HCT116 (cell line): ENCODE data around the gene CARS1. TPM values are rescaled to one million over a fixed set of nuclear protein-coding genes. Genes with fewer than 3 reads are reported as not detected.

Source experiments
- ATAC-seq: fragments of 200-7000 bp; cut with Tn5 transposase; 2 replicates; pipeline ENCODE4 v1.9.1; 2020; ENCODE audit warnings: mild to moderate bottlenecking, moderate library complexity
- BruUV-seq: library from RNA; stranded (reverse); fragments of 400-500 nt; replicated peaks from 2 replicates; lab custom pipeline; 2021; lab: Mats Ljungman, UMichigan
- CTCF ChIA-PET: fragments of 300-600 bp; sonication (Branson Sonifier 250); formaldehyde crosslinking; loops from one replicate; lab custom pipeline; 2021; ENCODE audit warnings: antibody characterized with exemption; lab: Charles Lee
- POLR2A ChIA-PET: fragments of 300-600, 350-600 bp; sonication (Branson Sonifier 250); formaldehyde crosslinking; loops from one replicate; lab custom pipeline; 2021; ENCODE audit warnings: antibody characterized with exemption; lab: Charles Lee
- RAD21 ChIA-PET, 2 experiments: fragments of 300-600 bp; sonication (Branson Sonifier 250); formaldehyde crosslinking; loops; one replicate each; lab custom pipeline; 2023; ENCODE audit warnings: low total read pairs in 2 of 2; ENCODE audit not compliant: uncharacterized antibody in 2 of 2, unreplicated experiment in 2 of 2, low non-redundant PET in 1 of 2; lab: Charles Lee
- DNase-seq: peaks from one replicate; pipeline ENCODE4 v3.0.0-alpha.2; 2010; ENCODE audit warnings: low read depth, low spot score
- H2AFZ ChIP-seq: fragments of 200-600 bp; shearing (Covaris generic), sonication (generic); 2 replicates; pipeline ENCODE4 v1.6.1; 2017; ENCODE audit warnings: low read depth, mixed run types, mixed read lengths, antibody characterized with exemption, low read length; ENCODE audit not compliant: poor library complexity, severe bottlenecking
- H3K27ac ChIP-seq: 2 replicates; pipeline ENCODE4 v1.5.1; 2012; ENCODE audit warnings: low read depth, low read length
- H3K27me3 ChIP-seq: fragments of 200-600 bp; sonication (generic); 2 replicates; pipeline ENCODE4 v1.6.1; 2016; ENCODE audit warnings: mixed run types, low read length, mixed read lengths; ENCODE audit not compliant: insufficient read depth
- H3K36me3 ChIP-seq, 2 experiments: fragments of 200-500 bp in 1 of 2; fragments of 200-600 bp in 1 of 2; sonication (Bioruptor generic) in 1 of 2; sonication (generic) in 1 of 2; 2 replicates each; pipeline versions ENCODE4 v1.5.1 to v1.6.1; 2014 to 2016; ENCODE audit warnings: low read length in 2 of 2, inconsistent platforms in 1 of 2, mixed read lengths in 1 of 2, mixed run types in 1 of 2; ENCODE audit not compliant: insufficient read depth in 2 of 2, control insufficient read depth in 1 of 2
- H3K4me1 ChIP-seq, 2 experiments: fragments of 200-600 bp in 1 of 2; sonication (generic) in 1 of 2; 2 replicates each; pipeline versions ENCODE4 v1.5.1 to v1.6.1; 2012 to 2017; ENCODE audit warnings: low read length in 2 of 2, inconsistent platforms in 1 of 2, mild to moderate bottlenecking in 1 of 2, mixed read lengths in 1 of 2, mixed run types in 1 of 2, moderate library complexity in 1 of 2; ENCODE audit not compliant: insufficient read depth in 2 of 2, control insufficient read depth in 1 of 2
- H3K4me2 ChIP-seq: fragments of 200-600 bp; sonication (generic); 2 replicates; pipeline ENCODE4 v1.6.1; 2017; ENCODE audit warnings: mixed run types, low read length, mixed read lengths
- H3K4me3 ChIP-seq, 2 experiments: fragments of 200-600 bp in 1 of 2; sonication (generic) in 1 of 2; replicated peaks in 1 of 2; 2 replicates each; pipeline ENCODE4 v1.5.1; 2011 to 2016; ENCODE audit warnings: low read length in 2 of 2, control low read depth in 1 of 2, low read depth in 1 of 2, mild to moderate bottlenecking in 1 of 2, mixed read lengths in 1 of 2, mixed run types in 1 of 2
- H3K79me2 ChIP-seq: fragments of 200-600 bp; sonication (generic); 2 replicates; pipeline ENCODE4 v1.6.1; 2017; ENCODE audit warnings: mild to moderate bottlenecking, mixed run types, low read length, moderate library complexity, mixed read lengths; ENCODE audit not compliant: insufficient read depth
- H3K9ac ChIP-seq: fragments of 200-600 bp; sonication (generic); 2 replicates; pipeline ENCODE4 v1.6.1; 2016; ENCODE audit warnings: low read length, mixed read lengths
- H3K9me2 ChIP-seq: fragments of 200-600 bp; sonication (generic), shearing (Covaris generic); 2 replicates; pipeline ENCODE4 v1.6.1; 2017; ENCODE audit warnings: mixed run types, mild to moderate bottlenecking, moderate library complexity; ENCODE audit not compliant: insufficient read depth
- H3K9me3 ChIP-seq, 2 experiments: fragments of 200-500 bp in 1 of 2; fragments of 200-600 bp in 1 of 2; sonication (Bioruptor generic) in 1 of 2; sonication (generic) in 1 of 2; 2 replicates each; pipeline ENCODE4 v1.6.1; 2014 to 2017; ENCODE audit warnings: low read length in 2 of 2, mixed read lengths in 2 of 2, inconsistent platforms in 1 of 2, low read depth in 1 of 2, mild to moderate bottlenecking in 1 of 2, mixed run types in 1 of 2, moderate library complexity in 1 of 2; ENCODE audit not compliant: control insufficient read depth in 1 of 2, insufficient read depth in 1 of 2
- H4K20me1 ChIP-seq: fragments of 200-600 bp; sonication (generic), shearing (Covaris generic); 2 replicates; pipeline ENCODE4 v1.6.1; 2017; ENCODE audit warnings: mixed run types, mild to moderate bottlenecking, moderate library complexity; ENCODE audit not compliant: insufficient read depth
- CBX3 ChIP-seq: IDR thresholded peaks from 2 replicates; pipeline ENCODE4 v1.6.1; 2012; ENCODE audit warnings: low read depth
- CEBPB ChIP-seq: IDR thresholded peaks from 2 replicates; pipeline ENCODE4 v1.6.1; 2012; ENCODE audit warnings: low read depth
- EGR1 ChIP-seq: IDR thresholded peaks from 2 replicates; pipeline ENCODE4 v1.6.1; 2012; ENCODE audit warnings: low read depth
- ELF1 ChIP-seq: IDR thresholded peaks from 2 replicates; pipeline ENCODE4 v1.6.1; 2012; ENCODE audit warnings: low read depth, borderline replicate concordance
- EZH2 ChIP-seq: fragments of 200-600 bp; sonication (generic); IDR thresholded peaks from 2 replicates; pipeline ENCODE4 v1.6.1; 2017; ENCODE audit warnings: antibody characterized with exemption, mixed run types
- EZH2phosphoT487 ChIP-seq: fragments of 200-600 bp; IDR thresholded peaks from 2 replicates; pipeline ENCODE4 v1.6.1; 2018; ENCODE audit warnings: antibody characterized with exemption, borderline replicate concordance
- FOSL1 ChIP-seq: IDR thresholded peaks from 2 replicates; pipeline ENCODE4 v1.6.1; 2012; ENCODE audit warnings: low read depth
- JUND ChIP-seq: IDR thresholded peaks from 2 replicates; pipeline ENCODE4 v1.6.1; 2012
- POLR2A ChIP-seq: IDR thresholded peaks from 2 replicates; pipeline ENCODE4 v1.7.0; 2011; ENCODE audit warnings: borderline replicate concordance; ENCODE audit not compliant: insufficient read depth, insufficient read length; ENCODE audit errors: extremely low read depth
- POLR2AphosphoS5 ChIP-seq: IDR thresholded peaks from 2 replicates; pipeline ENCODE4 v1.6.1; 2011; ENCODE audit warnings: mild to moderate bottlenecking, low read depth, low read length, moderate library complexity
- SIN3A ChIP-seq: IDR thresholded peaks from 2 replicates; pipeline ENCODE4 v1.6.1; 2012; ENCODE audit warnings: low read depth
- SP1 ChIP-seq: IDR thresholded peaks from 2 replicates; pipeline ENCODE4 v1.6.1; 2012; ENCODE audit warnings: low read depth
- SRF ChIP-seq: IDR thresholded peaks from 2 replicates; pipeline ENCODE4 v1.6.1; 2012; ENCODE audit warnings: low read depth
- TCF7L2 ChIP-seq: IDR thresholded peaks from 2 replicates; pipeline ENCODE4 v1.7.0; 2011; ENCODE audit warnings: borderline replicate concordance, inconsistent platforms; ENCODE audit not compliant: insufficient read depth, insufficient read length; ENCODE audit errors: extremely low read depth
- YY1 ChIP-seq: IDR thresholded peaks from 2 replicates; pipeline ENCODE4 v1.6.1; 2011; ENCODE audit warnings: low read length, low read depth, moderate library complexity, mild to moderate bottlenecking; ENCODE audit not compliant: insufficient replicate concordance; ENCODE audit errors: extremely low read depth
- ZFX ChIP-seq: fragments of 450-650 bp; IDR thresholded peaks from 2 replicates; pipeline ENCODE4 v1.6.1; 2017
- ZNF274 ChIP-seq: fragments of 200-500 bp; sonication (Bioruptor generic); IDR thresholded peaks from 2 replicates; pipeline ENCODE4 v1.6.1; 2014; ENCODE audit warnings: mild to moderate bottlenecking, low read depth, low read length, inconsistent platforms
- intact Hi-C: fragments of 100-400 bp; cut with micrococcal nuclease; formaldehyde crosslinking; loops from 2 replicates; pipeline ENCODE4 v1.10.0; 2022
- total RNA-seq: library from RNA; stranded (reverse); gene quantifications from one replicate; pipeline ENCODE4 v1.2.1, GENCODE V29; 2021; ENCODE audit not compliant: unreplicated experiment
- TF ChIP-seq, protein P1 (sequence below), 3 experiments: fragments of 200-600 bp in 1 of 3; sonication (generic) in 1 of 3; IDR thresholded peaks in 2 of 3; conservative IDR thresholded peaks in 1 of 3; 2 replicates each; pipeline ENCODE4 v1.5.1; 2012 to 2017; ENCODE audit warnings: low read depth in 2 of 3, low read length in 2 of 3, antibody characterized with exemption in 1 of 3, borderline replicate concordance in 1 of 3, control low read depth in 1 of 3, mild to moderate bottlenecking in 1 of 3, mixed read lengths in 1 of 3, mixed run types in 1 of 3, moderate library complexity in 1 of 3; ENCODE audit not compliant: insufficient read depth in 1 of 3
- TF ChIP-seq, protein P2 (sequence below): IDR thresholded peaks from 2 replicates; pipeline ENCODE4 v1.6.1; 2012
- TF ChIP-seq, protein P3 (sequence below): IDR thresholded peaks from 2 replicates; pipeline ENCODE4 v1.6.1; 2012

The CARS1 gene
- total RNA-seq, 1 experiment from 2014 or later = 124 TPM

DNA sequence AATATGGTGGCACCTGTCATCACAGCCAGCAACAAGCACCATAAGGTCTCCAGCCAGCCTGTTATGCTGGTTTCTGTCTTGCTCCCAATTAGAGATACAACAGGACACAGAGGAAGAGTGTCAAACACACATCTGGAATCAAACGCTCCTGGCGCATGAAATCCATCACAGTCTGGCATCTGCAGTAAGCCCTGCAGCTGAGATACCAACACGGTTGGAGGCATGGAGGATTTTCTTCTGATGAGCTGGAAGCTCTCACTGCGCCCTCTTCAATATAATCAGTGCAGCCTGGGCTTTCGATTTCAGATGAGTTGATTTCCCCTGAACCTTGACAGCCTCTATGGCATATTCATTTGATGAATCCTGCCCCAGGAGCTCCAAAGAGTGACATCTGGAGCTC lies 27.8 kb upstream of the CARS1 start:
- Histone ChIP-seq H3K4me3 (no peak overlapping the region), H3K27me3 (no peaks in the 10 kb centered on the region), H3K4me2 (no peak overlapping the region), H3K9me2 (no peaks in the 10 kb centered on the region), H3K9me3 (no peaks in the 10 kb centered on the region), H3K27ac (no peak overlapping the region), H3K4me1 (peaks cover 0 to 16% of the 10 kb centered on the region in 2 experiments; a peak in 2 of 4 replicates), H2AFZ (no peak overlapping the region), H4K20me1 (no peaks in the 10 kb centered on the region), H3K36me3 (no peaks in the 10 kb centered on the region), H3K9ac (no peak overlapping the region), H3K79me2 (no peaks in the 10 kb centered on the region)
- DNase-seq = no peak
- TF ChIP-seq FOSL1 (no peak), POLR2AphosphoS5 (no peak), EGR1 (no peak), CBX3 (no peak), SP1 (no peak), EZH2 (no peak), POLR2A (no peak), SIN3A (no peak), EZH2phosphoT487 (no peak), ZFX (no peak), ELF1 (no peak), SRF (no peak), TCF7L2 (no peak), ZNF274 (no peak), YY1 (no peak), CEBPB (no peak), JUND (no peak)
- TF ChIP-seq, protein P1, sequence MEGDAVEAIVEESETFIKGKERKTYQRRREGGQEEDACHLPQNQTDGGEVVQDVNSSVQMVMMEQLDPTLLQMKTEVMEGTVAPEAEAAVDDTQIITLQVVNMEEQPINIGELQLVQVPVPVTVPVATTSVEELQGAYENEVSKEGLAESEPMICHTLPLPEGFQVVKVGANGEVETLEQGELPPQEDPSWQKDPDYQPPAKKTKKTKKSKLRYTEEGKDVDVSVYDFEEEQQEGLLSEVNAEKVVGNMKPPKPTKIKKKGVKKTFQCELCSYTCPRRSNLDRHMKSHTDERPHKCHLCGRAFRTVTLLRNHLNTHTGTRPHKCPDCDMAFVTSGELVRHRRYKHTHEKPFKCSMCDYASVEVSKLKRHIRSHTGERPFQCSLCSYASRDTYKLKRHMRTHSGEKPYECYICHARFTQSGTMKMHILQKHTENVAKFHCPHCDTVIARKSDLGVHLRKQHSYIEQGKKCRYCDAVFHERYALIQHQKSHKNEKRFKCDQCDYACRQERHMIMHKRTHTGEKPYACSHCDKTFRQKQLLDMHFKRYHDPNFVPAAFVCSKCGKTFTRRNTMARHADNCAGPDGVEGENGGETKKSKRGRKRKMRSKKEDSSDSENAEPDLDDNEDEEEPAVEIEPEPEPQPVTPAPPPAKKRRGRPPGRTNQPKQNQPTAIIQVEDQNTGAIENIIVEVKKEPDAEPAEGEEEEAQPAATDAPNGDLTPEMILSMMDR (IDR thresholded peaks at IDR 0.05 in 2 of 3, conservative IDR thresholded peaks at IDR 0.05 in 1 of 3; ENCODE audit: borderline replicate concordance in 1 of 3, insufficient read depth in 1 of 3, low read depth in 2 of 3, low read length in 2 of 3) = no peak
- TF ChIP-seq, protein P2, sequence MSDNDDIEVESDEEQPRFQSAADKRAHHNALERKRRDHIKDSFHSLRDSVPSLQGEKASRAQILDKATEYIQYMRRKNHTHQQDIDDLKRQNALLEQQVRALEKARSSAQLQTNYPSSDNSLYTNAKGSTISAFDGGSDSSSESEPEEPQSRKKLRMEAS = no peak
- TF ChIP-seq, protein P3, sequence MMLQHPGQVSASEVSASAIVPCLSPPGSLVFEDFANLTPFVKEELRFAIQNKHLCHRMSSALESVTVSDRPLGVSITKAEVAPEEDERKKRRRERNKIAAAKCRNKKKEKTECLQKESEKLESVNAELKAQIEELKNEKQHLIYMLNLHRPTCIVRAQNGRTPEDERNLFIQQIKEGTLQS = no peak
- intact Hi-C loops = no loop called here
- ChIA-PET RAD21 (no interaction called here), CTCF (no interaction called here), POLR2A (no interaction called here)
- ATAC-seq = no peak
- no TSS peak for BruUV-seq
